Measurements from ENCODE around the gene INSR.

INSR gene

GRCh38 chr19:7217861-7218260 lies 76.4 kb downstream of the INSR start:
- Histone ChIP-seq H3K4me1 (ENCODE audit: insufficient read depth, low read length) (no peaks in the 10 kb centered on the region), H3K4me2 (ENCODE audit: insufficient read depth, low read length) (no peak overlapping the region), H2AFZ (ENCODE audit: low read depth, low read length) (no peak overlapping the region), H3K9ac (ENCODE audit: low read depth, low read length) (no peak overlapping the region), H3K9me3 (ENCODE audit: insufficient read depth, low read length, severe bottlenecking) (no peaks in the 10 kb centered on the region), H4K20me1 (ENCODE audit: insufficient read depth, low read length) (peaks cover 15% of the 10 kb centered on the region), H3K79me2 (ENCODE audit: insufficient read depth, low read length) (no peaks in the 10 kb centered on the region), H3K36me3 (ENCODE audit: insufficient read depth, low read length) (no peaks in the 10 kb centered on the region), H3K27me3 (ENCODE audit: insufficient read depth, low read length, poor library complexity) (no peaks in the 10 kb centered on the region), H3K27ac (ENCODE audit: low read length) (no peak overlapping the region), H3K4me3 (ENCODE audit: low read depth in 1 of 2, low read length in 2 of 2) (no peak overlapping the region)
- no peak for ATAC-seq (ENCODE audit: insufficient read depth, low read depth)
- DNase-seq = no peak
- TF ChIP-seq CTCF (IDR thresholded peaks at IDR 0.05; ENCODE audit: borderline replicate concordance, extremely low read depth, low read length, poor library complexity, severe bottlenecking) (no peak), EZH2 (IDR thresholded peaks at IDR 0.05; ENCODE audit: borderline replicate concordance, low read depth, low read length, severe bottlenecking) (no peak)

- Histone ChIP-seq H3K79me2 (ENCODE audit: insufficient read depth, low read length) (no peaks in the 10 kb centered on the region), H2AFZ (ENCODE audit: low read depth, low read length) (no peak overlapping the region), H3K4me3 (ENCODE audit: low read depth in 1 of 2, low read length in 2 of 2) (no peak overlapping the region), H3K9ac (ENCODE audit: low read depth, low read length) (no peak overlapping the region), H3K4me1 (ENCODE audit: insufficient read depth, low read length) (no peaks in the 10 kb centered on the region), H3K27me3 (ENCODE audit: insufficient read depth, low read length, poor library complexity) (no peaks in the 10 kb centered on the region), H3K27ac (ENCODE audit: low read length) (no peak overlapping the region), H3K4me2 (ENCODE audit: insufficient read depth, low read length) (no peak overlapping the region), H3K9me3 (ENCODE audit: insufficient read depth, low read length, severe bottlenecking) (no peaks in the 10 kb centered on the region), H4K20me1 (ENCODE audit: insufficient read depth, low read length) (peaks cover 11% of the 10 kb centered on the region; the same call in 1 of the 2 replicates), H3K36me3 (ENCODE audit: insufficient read depth, low read length) (no peaks in the 10 kb centered on the region)
- no peak for DNase-seq
- no peak for TF ChIP-seq EZH2 (IDR thresholded peaks at IDR 0.05; ENCODE audit: borderline replicate concordance, low read depth, low read length, severe bottlenecking)
- no peak for TF ChIP-seq CTCF (IDR thresholded peaks at IDR 0.05; ENCODE audit: borderline replicate concordance, extremely low read depth, low read length, poor library complexity, severe bottlenecking)
- no peak for ATAC-seq (ENCODE audit: insufficient read depth, low read depth)
Measured at GRCh38 chr19:7216373-7216902, 77.8 kb downstream of the INSR start.

GRCh38 chr19:7215176-7215575 lies 79.0 kb downstream of the INSR start:
- Histone ChIP-seq H3K9ac (ENCODE audit: low read depth, low read length) (no peak overlapping the region), H3K79me2 (ENCODE audit: insufficient read depth, low read length) (no peaks in the 10 kb centered on the region), H3K4me1 (ENCODE audit: insufficient read depth, low read length) (no peaks in the 10 kb centered on the region), H3K27me3 (ENCODE audit: insufficient read depth, low read length, poor library complexity) (no peaks in the 10 kb centered on the region), H4K20me1 (ENCODE audit: insufficient read depth, low read length) (peaks cover 17% of the 10 kb centered on the region; the same call in 1 of the 2 replicates), H3K9me3 (ENCODE audit: insufficient read depth, low read length, severe bottlenecking) (no peaks in the 10 kb centered on the region), H3K36me3 (ENCODE audit: insufficient read depth, low read length) (no peaks in the 10 kb centered on the region), H3K4me3 (ENCODE audit: low read depth in 1 of 2, low read length in 2 of 2) (no peak overlapping the region), H3K27ac (ENCODE audit: low read length) (no peak overlapping the region), H3K4me2 (ENCODE audit: insufficient read depth, low read length) (no peak overlapping the region), H2AFZ (ENCODE audit: low read depth, low read length) (no peak overlapping the region)
- no peak for TF ChIP-seq EZH2 (IDR thresholded peaks at IDR 0.05; ENCODE audit: borderline replicate concordance, low read depth, low read length, severe bottlenecking)
- TF ChIP-seq CTCF (IDR thresholded peaks at IDR 0.05; ENCODE audit: borderline replicate concordance, extremely low read depth, low read length, poor library complexity, severe bottlenecking) = no peak
- DNase-seq (no peak), ATAC-seq (ENCODE audit: insufficient read depth, low read depth) (no peak)

Measured in DND-41 (cell line).